Naive thymus-derived CD4-positive, alpha-beta T cell (primary cell): ENCODE data around the gene TENM4. TPM values are rescaled to one million over a fixed set of nuclear protein-coding genes. Genes with fewer than 3 reads are reported as not detected.

Source experiments
- ATAC-seq: fragments of 150-1000 bp; cut with Tn5 transposase; 2 replicates; pipeline ENCODE4 v1.10.0; 2021; ENCODE audit warnings: mild to moderate bottlenecking, moderate library complexity
- CTCF ChIA-PET: fragments of 350-600 bp; sonication (Branson Sonifier 250); formaldehyde crosslinking; loops from one replicate; lab custom pipeline; 2021; ENCODE audit warnings: antibody characterized with exemption; lab: Charles Lee
- POLR2A ChIA-PET: fragments of 350-600 bp; sonication (Branson Sonifier 250); formaldehyde crosslinking; loops from one replicate; lab custom pipeline; 2021; ENCODE audit warnings: antibody characterized with exemption, inconsistent platforms; lab: Charles Lee
- DNase-seq, 9 donors: peaks; one replicate each; pipeline versions ENCODE4 v3.0.0 to v3.0.0-alpha.2; 2020 to 2022; ENCODE audit warnings: mixed read lengths in 1 of 9
- H3K27ac ChIP-seq: one replicate; pipeline ENCODE4 v1.7.0; 2013; ENCODE audit warnings: mild to moderate bottlenecking, low read depth, low read length, moderate library complexity
- H3K27me3 ChIP-seq, 2 donors: one replicate each; pipeline ENCODE4 v1.7.0; 2013; ENCODE audit warnings: low read length in 2 of 2, mild to moderate bottlenecking in 2 of 2, moderate library complexity in 2 of 2; ENCODE audit not compliant: control insufficient read depth in 2 of 2, insufficient read depth in 2 of 2
- H3K36me3 ChIP-seq, 3 experiments: 1 replicate in 2 of 3; 2 replicates in 1 of 3; pipeline ENCODE4 v1.7.0; 2013; ENCODE audit warnings: low read length in 3 of 3, mild to moderate bottlenecking in 3 of 3, moderate library complexity in 1 of 3; ENCODE audit not compliant: insufficient read depth in 3 of 3, control insufficient read depth in 2 of 3
- H3K4me1 ChIP-seq, 2 donors: one replicate each; pipeline ENCODE4 v1.7.0; 2013; ENCODE audit warnings: low read length in 2 of 2, mild to moderate bottlenecking in 2 of 2, moderate library complexity in 1 of 2; ENCODE audit not compliant: control insufficient read depth in 2 of 2, insufficient read depth in 2 of 2
- H3K4me3 ChIP-seq: 2 replicates; pipeline ENCODE4 v1.7.0; 2013; ENCODE audit warnings: mild to moderate bottlenecking, low read length
- H3K9me3 ChIP-seq, 3 experiments: 1 replicate in 2 of 3; 2 replicates in 1 of 3; pipeline ENCODE4 v1.7.0; 2013; ENCODE audit warnings: low read length in 3 of 3; ENCODE audit not compliant: control insufficient read depth in 2 of 3
- H3K27ac Mint-ChIP-seq, 9 donors: one replicate each; pipeline ENCODE4 v1.8.0; 2020 to 2022; ENCODE audit warnings: mixed read lengths in 9 of 9, mild to moderate bottlenecking in 8 of 9, moderate library complexity in 5 of 9, inconsistent platforms in 2 of 9
- H3K27me3 Mint-ChIP-seq, 5 donors: one replicate each; pipeline ENCODE4 v1.8.0; 2021 to 2022; ENCODE audit warnings: mixed read lengths in 5 of 5, mild to moderate bottlenecking in 1 of 5
- H3K36me3 Mint-ChIP-seq, 5 donors: one replicate each; pipeline ENCODE4 v1.8.0; 2020 to 2022; ENCODE audit warnings: mixed read lengths in 5 of 5, mild to moderate bottlenecking in 3 of 5, inconsistent platforms in 1 of 5
- H3K4me1 Mint-ChIP-seq, 7 donors: one replicate each; pipeline ENCODE4 v1.8.0; 2020 to 2022; ENCODE audit warnings: mixed read lengths in 7 of 7, mild to moderate bottlenecking in 3 of 7, inconsistent platforms in 1 of 7
- H3K4me3 Mint-ChIP-seq, 10 donors: one replicate each; pipeline ENCODE4 v1.8.0; 2020 to 2022; ENCODE audit warnings: mild to moderate bottlenecking in 10 of 10, mixed read lengths in 10 of 10, moderate library complexity in 6 of 10, inconsistent platforms in 2 of 10
- H3K9me3 Mint-ChIP-seq, 11 donors: one replicate each; pipeline ENCODE4 v1.8.0; 2020 to 2022; ENCODE audit warnings: mixed read lengths in 11 of 11, mild to moderate bottlenecking in 4 of 11, inconsistent platforms in 1 of 11, moderate library complexity in 1 of 11
- intact Hi-C, 2 donors: fragments of 100-400 bp; cut with micrococcal nuclease; formaldehyde crosslinking; loops; one replicate each; pipeline ENCODE4 v1.15.1; 2023
- polyA plus RNA-seq, 2 donors: library from polyadenylated mRNA; unstranded; fragments of 300-500 nt; fragmentation: Illumina TruSeq; gene quantifications; one replicate each; pipeline ENCODE4 v1.2.3, GENCODE V29; 2021
- total RNA-seq, 6 experiments: library from RNA in 5 of 6; stranded (reverse) in 5 of 6; gene quantifications; 1 replicate in 5 of 6; 2 replicates in 1 of 6; pipeline ENCODE4 v1.2.3 and lab custom pipeline; 2021 to 2026

TENM4 gene
- total and polyA plus RNA-seq, 7 experiments from 2014 or later, result 0.32 to 0.47 TPM; not detected in 5

GRCh38 chr11:78646564-78647185 lies 794.2 kb downstream of the TENM4 start:
- H3K27me3 ChIP-seq, result no peaks in the 10 kb centered on the region
- H3K4me3 ChIP-seq, result no peak overlapping the region
- no peak overlapping the region for H3K27ac ChIP-seq
- H3K9me3 ChIP-seq, result no peaks in the 10 kb centered on the region
- DNase-seq (peak in 7 of 9 donors; percentile 27 to 57 (median 47)), ATAC-seq (peak; percentile 49)
- H3K36me3 Mint-ChIP-seq, result no peaks in the 10 kb centered on the region
- no peaks in the 10 kb centered on the region for H3K36me3 ChIP-seq
- ChIA-PET CTCF (interaction anchor here (1.4 to 1.5 kb wide), 3 partner anchors 14 to 429 kb away, joined by 3 to 7 read pairs (median 6); no protein-coding TSS in a partner anchor), POLR2A (no interaction called here)
- intact Hi-C loops, result loop anchor here (5.0 to 10.0 kb wide), 3 partner anchors 71 to 268 kb away; no protein-coding TSS in a partner anchor
- H3K4me1 Mint-ChIP-seq, result peaks cover 0 to 26% (median 7%) of the 10 kb centered on the region in 7 donors
- H3K4me3 Mint-ChIP-seq, result no peak overlapping the region
- H3K9me3 Mint-ChIP-seq, result no peaks in the 10 kb centered on the region
- peaks cover 0 to 11% (median 3%) of the 10 kb centered on the region in 5 donors for H3K27me3 Mint-ChIP-seq
- no peak overlapping the region for H3K27ac Mint-ChIP-seq
- H3K4me1 ChIP-seq, result no peaks in the 10 kb centered on the region

- intact Hi-C loops, result loop anchor here (1.0 to 10.0 kb wide), 6 partner anchors 70 to 847 kb away; no protein-coding TSS in a partner anchor
- no peak overlapping the region for H3K27ac ChIP-seq
- H3K9me3 ChIP-seq, result no peaks in the 10 kb centered on the region
- H3K36me3 ChIP-seq, result no peaks in the 10 kb centered on the region
- POLR2A ChIA-PET, result interaction anchor here (0.6 kb wide), 1 partner anchor 458 kb away, joined by 3 read pairs; no protein-coding TSS in a partner anchor
- H3K4me3 ChIP-seq, result no peak overlapping the region
- Mint-ChIP-seq H3K27me3 (peaks cover 0 to 4% (median 0%) of the 10 kb centered on the region in 5 donors), H3K4me1 (peaks cover 0 to 23% (median 9%) of the 10 kb centered on the region in 7 donors), H3K36me3 (no peaks in the 10 kb centered on the region), H3K27ac (no peak overlapping the region), H3K9me3 (no peaks in the 10 kb centered on the region), H3K4me3 (peak overlapping the region in 7 of 10 donors; percentile 27 to 86 (median 65))
- DNase-seq (peak in 7 of 9 donors; percentile 24 to 65 (median 26)), ATAC-seq (peak; percentile 80)
- H3K27me3 ChIP-seq, result no peaks in the 10 kb centered on the region
- CTCF ChIA-PET, result interaction anchor here (0.7 to 1.6 kb wide), 11 partner anchors 8 to 847 kb away, joined by 3 to 7 read pairs (median 4); partner anchors contain the start of gene NARS2
- H3K4me1 ChIP-seq, result no peaks in the 10 kb centered on the region
Observed at GRCh38 chr11:78645226-78646202, 795.3 kb downstream of the TENM4 start.

GRCh38 chr11:78643676-78644056 lies 797.2 kb downstream of the TENM4 start:
- DNase-seq, result no peak
- no peak for ATAC-seq
- Mint-ChIP-seq H3K27me3 (peaks cover 0 to 4% (median 0%) of the 10 kb centered on the region in 5 donors), H3K27ac (peak overlapping the region in 1 of 9 donors; percentile 75), H3K4me1 (peaks cover 0 to 23% (median 7%) of the 10 kb centered on the region in 7 donors), H3K36me3 (no peaks in the 10 kb centered on the region), H3K9me3 (peaks cover 0 to 2% (median 0%) of the 10 kb centered on the region in 11 donors), H3K4me3 (peak overlapping the region in 1 of 10 donors; percentile 58)
- CTCF ChIA-PET, result interaction anchor here (0.6 kb wide), 1 partner anchor 9 kb away, joined by 6 read pairs; no protein-coding TSS in a partner anchor
- Histone ChIP-seq H3K27ac (no peak overlapping the region), H3K4me1 (no peaks in the 10 kb centered on the region), H3K9me3 (no peaks in the 10 kb centered on the region), H3K36me3 (no peaks in the 10 kb centered on the region), H3K27me3 (no peaks in the 10 kb centered on the region), H3K4me3 (no peak overlapping the region)
- intact Hi-C loops, result loop anchor here in 1 of 2 donors (2.0 to 10.0 kb wide), 3 partner anchors 151 to 849 kb away; no protein-coding TSS in a partner anchor
- POLR2A ChIA-PET, result no interaction called here

DNA sequence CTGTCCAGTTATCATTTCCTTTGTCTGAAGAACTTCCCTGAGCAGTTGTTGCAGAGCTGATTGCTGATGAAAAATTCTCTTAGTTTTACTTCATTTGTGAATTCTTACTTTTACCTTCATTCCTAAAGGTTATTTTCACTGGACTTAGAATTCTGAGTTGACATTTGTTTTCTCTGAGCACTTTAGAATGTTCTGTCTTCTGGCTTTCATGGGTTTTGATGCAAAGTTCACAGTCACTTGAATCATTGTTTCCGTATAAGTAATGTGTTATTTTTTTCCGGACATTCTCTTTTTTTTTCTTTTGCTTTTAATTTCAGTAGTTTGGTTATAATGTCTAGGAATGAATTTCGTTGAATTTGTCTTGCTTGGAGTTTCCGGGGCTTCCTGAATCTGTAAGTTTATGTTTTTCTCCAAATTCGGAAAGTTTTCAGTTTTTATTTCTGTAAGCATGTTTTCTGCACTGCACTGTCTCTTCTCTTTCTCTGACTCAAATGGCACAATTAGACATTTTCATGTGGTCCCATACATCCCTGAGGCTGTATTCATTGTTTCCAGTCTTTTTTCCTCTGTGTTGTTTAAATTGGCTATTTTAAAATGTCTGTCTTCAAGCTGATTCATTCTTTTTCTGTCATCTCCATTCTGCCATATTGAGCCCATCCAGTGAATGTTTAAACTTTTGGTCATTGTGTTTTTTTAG lies 797.7 kb downstream of the TENM4 start:
- peak overlapping the region in 2 of 9 donors; percentile 19 to 75 for H3K27ac Mint-ChIP-seq
- DNase-seq, result no peak
- H3K4me3 Mint-ChIP-seq, result peak overlapping the region in 1 of 10 donors; percentile 58
- H3K9me3 ChIP-seq, result no peaks in the 10 kb centered on the region
- no peaks in the 10 kb centered on the region for H3K4me1 ChIP-seq
- no peak overlapping the region for H3K4me3 ChIP-seq
- CTCF ChIA-PET, result no interaction called here
- peaks cover 0 to 23% (median 7%) of the 10 kb centered on the region in 7 donors for H3K4me1 Mint-ChIP-seq
- POLR2A ChIA-PET, result no interaction called here
- intact Hi-C loops, result loop anchor here in 1 of 2 donors (10.0 kb wide), 2 partner anchors 152 to 272 kb away; no protein-coding TSS in a partner anchor
- H3K27me3 ChIP-seq, result no peaks in the 10 kb centered on the region
- H3K9me3 Mint-ChIP-seq, result peaks cover 0 to 4% (median 0%) of the 10 kb centered on the region in 11 donors
- H3K36me3 Mint-ChIP-seq, result no peaks in the 10 kb centered on the region
- H3K27me3 Mint-ChIP-seq, result peaks cover 0 to 4% (median 0%) of the 10 kb centered on the region in 5 donors
- no peak for ATAC-seq
- H3K36me3 ChIP-seq, result no peaks in the 10 kb centered on the region
- no peak overlapping the region for H3K27ac ChIP-seq

DNA sequence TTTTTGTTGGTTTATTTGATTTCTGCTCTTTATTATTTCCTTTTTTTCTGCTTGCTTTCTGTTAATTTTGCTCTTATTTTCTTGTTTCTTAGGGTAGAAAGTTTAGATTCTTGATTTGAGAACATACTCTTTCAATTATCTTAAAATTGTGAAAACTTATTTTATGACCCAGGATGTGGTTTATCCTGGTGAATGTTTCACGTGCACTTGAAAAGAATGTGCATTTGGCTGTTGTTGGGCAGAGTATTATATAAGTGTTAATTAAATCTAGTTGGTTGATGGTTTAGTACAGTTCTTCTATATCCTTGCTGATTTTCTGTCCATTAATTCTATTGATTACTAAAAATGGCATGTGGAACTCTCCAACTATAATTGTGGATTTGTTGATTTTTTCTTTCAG lies 799.3 kb downstream of the TENM4 start:
- peaks cover 0 to 4% (median 0%) of the 10 kb centered on the region in 5 donors for H3K27me3 Mint-ChIP-seq
- Histone ChIP-seq H3K4me3 (no peak overlapping the region), H3K27ac (no peak overlapping the region), H3K36me3 (no peaks in the 10 kb centered on the region), H3K27me3 (no peaks in the 10 kb centered on the region), H3K4me1 (no peaks in the 10 kb centered on the region), H3K9me3 (no peaks in the 10 kb centered on the region)
- peaks cover 0 to 7% (median 0%) of the 10 kb centered on the region in 11 donors for H3K9me3 Mint-ChIP-seq
- intact Hi-C loops, result loop anchor here in 1 of 2 donors (10.0 kb wide), 2 partner anchors 153 to 273 kb away; no protein-coding TSS in a partner anchor
- H3K36me3 Mint-ChIP-seq, result no peaks in the 10 kb centered on the region
- H3K4me1 Mint-ChIP-seq, result peaks cover 0 to 23% (median 7%) of the 10 kb centered on the region in 7 donors
- DNase-seq (no peak), ATAC-seq (no peak)
- no peak overlapping the region for H3K4me3 Mint-ChIP-seq
- CTCF ChIA-PET, result no interaction called here
- POLR2A ChIA-PET, result no interaction called here
- H3K27ac Mint-ChIP-seq, result no peak overlapping the region
